HG03280 (cell line): ENCODE data around the gene XKR7.

ENCODE experiments used
- ATAC-seq: cut with Tn5 transposase; IDR thresholded peaks from one replicate; pipeline ENCODE4 v1.9.1; 2021; ENCODE audit warnings: mild to moderate bottlenecking, moderate library complexity; ENCODE audit not compliant: unreplicated experiment

XKR7 gene

DNA sequence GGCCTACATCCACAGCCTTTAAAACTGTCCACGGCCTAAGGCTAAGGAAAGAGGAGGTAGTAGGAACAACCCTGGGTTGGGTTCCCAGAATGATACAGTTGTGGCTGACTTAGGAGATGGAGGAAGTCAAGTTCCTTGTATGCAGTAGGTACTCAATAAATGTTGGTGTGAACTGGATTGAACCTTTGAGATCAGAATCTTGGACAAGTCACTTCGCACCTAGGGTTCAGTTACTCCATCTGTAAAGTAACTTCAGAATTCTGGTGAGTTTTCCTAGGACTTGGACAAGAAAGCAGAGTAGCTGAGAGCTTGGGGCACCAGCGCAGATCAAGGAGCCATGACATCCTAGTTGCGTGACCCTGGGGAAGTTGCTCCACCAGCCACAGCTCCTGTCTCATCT, 9.1 kb downstream of the XKR7 start:
- no peak for ATAC-seq

DNA sequence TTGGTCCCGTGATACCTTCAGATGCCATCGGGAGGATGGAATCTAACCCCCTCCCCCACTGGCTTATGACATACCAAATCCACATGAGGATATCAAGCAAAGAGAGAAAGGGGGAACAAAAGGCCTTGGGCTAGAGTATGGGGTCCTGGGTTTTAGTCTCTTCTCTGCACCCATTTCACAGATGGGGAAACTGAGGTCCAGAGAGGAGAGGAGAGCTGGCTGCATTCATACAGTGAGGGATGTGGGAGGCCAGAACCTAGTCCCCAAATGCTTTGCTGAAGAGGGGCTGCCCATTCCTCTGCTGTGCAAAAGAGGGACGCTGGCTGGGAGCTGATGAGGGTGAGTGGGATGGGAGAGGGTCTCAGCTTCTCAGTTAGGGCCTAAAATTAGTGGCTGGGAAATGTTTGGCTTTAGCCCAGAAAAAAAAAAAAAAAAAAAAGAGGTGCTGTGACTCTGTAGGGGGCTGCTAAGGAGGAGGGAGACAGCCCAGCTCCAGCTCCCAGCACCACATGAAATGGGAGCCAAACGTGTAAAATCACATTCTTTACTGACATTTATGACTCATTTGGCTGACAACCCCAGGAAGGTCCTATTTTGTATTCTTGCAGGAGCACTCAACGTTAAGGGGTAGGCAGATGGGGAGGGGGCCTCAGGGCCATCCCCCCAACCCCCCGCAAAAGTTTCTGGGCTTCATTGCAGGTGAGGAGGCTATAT, 11.9 kb downstream of the XKR7 start:
- no peak for ATAC-seq

- no peak for ATAC-seq
These were observed 13.8 kb downstream of the XKR7 start for GRCh38 chr20:31981784-31982183.

- ATAC-seq: no peak
These were observed 17.1 kb downstream of the XKR7 start for GRCh38 chr20:31984981-31985471.

DNA sequence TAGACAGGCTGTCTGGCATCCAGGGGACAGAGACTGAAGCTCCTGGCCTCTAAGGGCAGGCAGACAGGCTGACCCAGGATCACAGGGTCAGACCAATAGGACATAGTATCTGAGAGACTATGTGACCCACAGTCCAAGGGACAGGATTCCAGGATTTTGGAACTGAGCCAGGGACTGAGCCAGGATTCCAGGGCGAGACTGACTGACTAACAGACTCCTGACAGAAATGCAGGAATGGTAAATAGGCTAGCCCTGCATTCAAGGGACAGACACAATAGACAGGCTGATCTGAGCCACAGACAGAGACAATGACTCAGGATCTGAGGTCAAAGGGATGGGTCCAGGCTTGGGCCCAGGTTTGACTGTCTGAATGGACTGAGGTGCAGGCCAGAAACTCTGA, 19.8 kb downstream of the XKR7 start:
- ATAC-seq: no peak

DNA sequence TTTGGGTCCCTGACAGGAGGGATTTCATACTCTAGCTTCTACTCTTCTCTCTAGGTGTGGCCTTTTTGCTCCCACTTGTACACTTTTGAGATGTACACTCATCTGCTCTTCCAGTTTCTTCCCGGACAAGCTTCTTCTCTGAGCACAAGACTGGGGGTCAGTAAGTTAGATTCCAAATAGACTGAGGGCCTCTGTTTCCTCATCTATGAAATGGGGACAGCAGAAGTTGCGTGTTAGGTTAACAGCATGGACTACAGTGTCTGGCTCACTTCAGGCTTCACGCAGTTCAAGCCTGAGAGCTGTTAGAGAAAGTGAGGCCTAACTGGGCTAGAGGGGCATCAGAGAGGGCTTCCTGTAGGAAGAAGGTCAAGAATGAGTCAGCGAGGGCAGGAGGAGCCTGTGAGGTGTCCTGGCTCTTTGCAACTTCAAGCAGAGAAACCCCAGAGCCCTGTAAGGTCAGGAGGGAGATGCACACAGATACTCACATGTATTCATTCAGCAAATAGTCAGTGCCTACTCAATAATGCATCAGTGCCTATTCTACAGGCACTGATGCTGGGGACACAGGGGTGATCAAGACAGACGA, 20.6 kb downstream of the XKR7 start:
- no peak for ATAC-seq

- no peak for ATAC-seq
These were observed 21.2 kb downstream of the XKR7 start for GRCh38 chr20:31989030-31989645.

GRCh38 chr20:31990641-31991338, 22.8 kb downstream of the XKR7 start:
- no peak for ATAC-seq

DNA sequence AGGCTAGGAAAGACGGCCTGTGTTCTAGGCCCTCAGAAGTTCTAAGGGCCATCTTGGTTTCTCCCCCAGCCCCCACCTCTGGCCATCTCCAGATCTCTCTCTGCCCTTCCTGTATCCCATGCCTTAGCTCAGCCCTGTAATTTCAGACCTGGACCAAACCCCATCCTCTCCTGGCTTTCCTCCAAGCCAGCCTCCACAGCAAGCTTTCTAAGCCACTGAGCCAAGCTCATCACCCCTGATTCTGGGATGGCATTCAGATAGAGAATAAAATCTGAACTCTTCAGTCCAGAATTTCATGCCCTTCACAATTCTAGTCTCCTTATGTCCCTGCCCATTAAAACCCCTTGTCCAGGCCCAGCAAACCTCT, 23.4 kb downstream of the XKR7 start:
- ATAC-seq: no peak

GRCh38 chr20:31992086-31992485, 24.1 kb downstream of the XKR7 start:
- no peak for ATAC-seq

DNA sequence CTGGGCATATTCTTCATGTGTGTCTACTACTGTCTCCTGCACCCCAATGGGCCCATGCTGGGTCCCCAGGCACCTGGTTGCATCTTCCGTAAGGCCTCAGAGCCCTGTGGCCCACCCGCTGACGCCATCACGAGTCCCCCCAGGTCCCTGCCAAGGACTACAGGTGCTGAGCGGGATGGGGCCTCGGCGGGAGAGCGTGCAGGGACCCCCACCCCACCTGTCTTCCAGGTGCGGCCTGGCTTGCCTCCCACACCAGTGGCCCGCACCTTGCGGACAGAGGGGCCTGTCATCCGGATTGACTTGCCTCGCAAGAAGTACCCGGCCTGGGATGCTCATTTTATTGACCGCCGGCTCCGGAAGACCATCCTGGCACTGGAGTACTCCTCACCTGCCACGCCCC, 29.0 kb downstream of the XKR7 start:
- no peak for ATAC-seq

GRCh38 chr20:31998246-31998645, 30.3 kb downstream of the XKR7 start:
- no peak for ATAC-seq

DNA sequence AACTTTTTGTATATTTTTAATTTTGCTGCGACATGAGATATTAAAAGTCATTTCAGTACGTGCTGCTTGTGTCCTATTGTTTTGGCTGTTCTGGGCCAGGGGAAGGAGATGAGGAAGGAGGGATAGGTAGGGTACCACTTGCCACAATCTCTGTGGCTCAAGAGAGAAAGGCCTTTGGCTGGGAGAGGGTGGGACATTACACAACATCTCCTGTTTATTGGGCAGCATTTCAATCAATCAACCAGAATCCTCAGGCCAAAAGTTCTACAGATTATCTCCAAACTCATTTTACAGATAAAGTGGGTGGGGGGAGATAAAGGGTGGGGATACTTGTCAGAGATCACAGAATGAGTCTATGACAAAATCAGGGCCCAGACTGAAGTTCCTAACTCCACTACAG, 35.4 kb downstream of the XKR7 start:
- ATAC-seq: no peak

DNA sequence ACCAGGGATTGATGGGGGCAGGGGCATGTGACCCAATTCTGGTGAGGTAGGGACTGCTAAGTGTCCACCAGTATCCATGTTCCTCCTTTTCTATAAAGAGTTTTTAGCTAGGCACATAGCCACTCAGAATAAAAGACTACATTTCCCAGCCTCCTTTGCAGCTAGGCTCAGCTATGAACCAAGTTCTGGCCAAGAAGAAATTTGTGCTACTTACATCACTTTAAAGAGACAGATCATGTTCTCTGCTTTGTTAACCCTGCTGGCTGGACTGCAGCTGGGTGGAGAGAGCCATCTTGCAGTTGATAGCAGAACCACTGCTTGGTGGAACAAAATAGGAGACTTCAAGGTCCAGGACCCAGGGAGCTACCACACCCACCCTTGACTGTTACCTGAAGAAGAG, 37.0 kb downstream of the XKR7 start:
- ATAC-seq: no peak

DNA sequence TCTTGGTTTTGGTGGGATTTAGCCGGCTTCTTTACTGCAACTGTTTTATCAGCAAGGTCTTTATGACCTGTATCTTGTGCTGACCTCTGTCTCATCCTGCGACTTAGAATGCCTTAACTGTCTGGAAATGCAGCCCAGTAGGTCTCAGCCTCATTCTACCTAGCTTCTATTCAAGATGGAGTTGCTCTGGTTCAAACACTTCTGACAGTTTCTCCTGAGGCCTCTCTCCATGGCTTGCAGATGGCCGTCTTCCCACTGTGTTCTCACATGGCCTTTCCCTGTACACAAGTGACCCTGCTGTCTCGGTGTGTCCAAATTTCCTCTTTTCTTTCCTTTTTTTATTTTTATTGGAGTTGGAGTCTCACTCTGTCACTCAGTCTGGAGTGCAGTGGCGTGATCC, 38.1 kb downstream of the XKR7 start:
- ATAC-seq: no peak

DNA sequence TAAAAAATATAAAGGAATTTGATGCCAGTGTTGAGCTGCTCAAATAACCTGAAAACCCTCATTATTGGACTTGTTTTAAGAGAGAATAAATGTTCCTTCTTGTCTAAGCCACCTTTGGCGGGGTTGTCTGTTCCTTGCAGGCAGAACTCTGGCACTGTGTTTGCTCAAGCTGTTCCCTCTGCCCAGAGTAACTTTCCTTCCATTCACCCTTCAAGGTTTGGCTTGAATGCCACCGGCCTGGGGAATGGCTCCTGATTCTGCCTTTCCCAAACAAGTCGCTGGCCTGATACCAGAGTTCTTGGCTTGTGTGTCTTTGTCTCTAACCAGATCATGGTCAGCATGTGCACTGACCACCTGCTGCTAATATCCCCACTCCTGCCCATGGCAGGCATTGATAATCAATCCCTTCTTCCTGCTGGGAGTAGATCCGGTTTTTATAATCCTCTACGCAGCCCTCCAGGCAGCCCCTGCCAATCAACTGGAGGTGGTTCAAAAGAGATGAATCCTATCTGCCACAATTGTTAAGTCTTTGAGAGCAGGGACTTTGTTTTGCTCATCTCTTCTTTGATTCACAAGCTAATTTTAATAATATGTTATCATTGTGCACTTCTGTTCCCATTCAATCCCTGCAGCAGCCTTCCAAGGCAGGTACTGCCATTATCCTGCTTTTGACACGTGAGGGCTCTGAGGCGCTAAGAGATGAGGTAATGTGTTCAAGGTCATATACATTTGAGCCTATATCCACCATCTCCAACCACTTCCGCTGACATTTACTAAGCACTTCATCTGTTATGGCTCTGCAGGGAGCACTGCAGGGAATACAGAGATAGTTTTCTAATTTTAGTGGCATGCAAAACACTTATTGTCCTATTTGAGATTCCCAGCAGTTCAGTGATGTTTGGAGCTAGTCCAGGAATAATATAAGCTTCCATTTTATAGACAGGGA, 39.2 kb downstream of the XKR7 start:
- no peak for ATAC-seq

DNA sequence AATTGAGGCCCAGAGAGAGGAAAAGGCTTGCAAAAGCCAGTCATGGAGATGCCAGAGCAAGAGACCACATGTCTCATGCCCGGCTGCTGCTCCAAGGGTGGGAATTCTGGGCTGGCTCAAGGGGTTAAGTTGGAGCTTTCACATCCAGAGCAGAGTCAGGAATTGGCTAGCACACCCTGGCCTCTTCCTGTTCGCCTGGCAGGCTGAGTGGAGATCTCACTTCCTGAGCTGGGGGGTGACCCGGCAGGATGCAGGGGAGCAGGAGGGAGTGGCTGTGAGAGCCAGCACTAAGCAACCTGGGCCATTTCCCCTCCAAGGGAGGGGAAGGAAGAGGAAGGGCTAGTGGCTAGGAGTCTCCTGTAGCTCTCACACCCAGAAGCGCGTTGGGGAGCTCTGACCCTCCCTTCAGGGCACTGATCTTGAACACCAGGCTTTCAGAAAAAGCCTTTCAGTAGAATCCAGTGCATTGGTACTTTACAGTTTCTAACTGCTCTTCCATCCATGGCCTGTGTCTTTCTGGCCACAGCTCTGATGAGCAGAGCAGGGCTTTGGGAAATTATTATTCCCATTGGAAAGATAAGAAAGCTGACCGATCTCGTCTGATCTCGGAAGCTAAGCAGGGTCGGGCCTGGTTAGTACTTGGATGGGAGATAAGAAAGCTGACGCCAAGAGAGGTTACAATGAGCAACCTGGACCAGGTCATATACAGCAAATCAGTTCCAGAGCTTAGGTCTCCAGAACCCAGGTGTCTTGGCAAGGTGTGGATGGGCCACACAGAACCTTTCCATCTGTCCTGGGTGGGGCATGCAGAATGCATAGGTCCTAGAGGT, 40.1 kb downstream of the XKR7 start:
- no peak for ATAC-seq

GRCh38 chr20:32009564-32009963, 41.6 kb downstream of the XKR7 start:
- ATAC-seq: no peak

GRCh38 chr20:32010101-32010500, 42.1 kb downstream of the XKR7 start, which contains the start of gene CCM2L:
Gene CCM2L (plus strand): TSS chr20:32010438. CDS start chr20:32010455, 17 bp downstream.
- no peak for ATAC-seq

GRCh38 chr20:32010666-32011065, 42.7 kb downstream of the XKR7 start:
- ATAC-seq: no peak
